ENCODE data around the gene ARHGEF10L.

The ARHGEF10L gene

DNA sequence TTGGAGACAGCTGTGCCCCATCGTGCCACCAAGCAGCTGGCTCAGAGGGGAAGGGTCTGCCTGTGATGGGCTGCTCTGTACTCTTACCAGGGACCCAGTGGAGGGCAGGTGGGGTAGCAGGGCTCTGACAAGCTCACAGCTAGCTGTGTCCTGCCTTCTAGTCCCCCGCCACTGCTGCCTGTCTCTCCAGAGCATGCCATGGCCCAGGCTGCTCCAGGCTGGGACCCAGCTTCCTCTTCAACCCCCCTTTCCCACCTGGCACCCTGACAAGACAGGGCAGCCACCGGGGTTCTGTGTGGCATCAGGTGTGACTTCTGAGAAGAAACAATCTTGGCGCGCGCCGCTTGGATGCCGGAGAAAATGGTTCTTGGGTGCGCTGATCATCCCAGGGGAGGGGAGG is 123.3 kb downstream of the ARHGEF10L start:
- no peak for DNase-seq

DNA sequence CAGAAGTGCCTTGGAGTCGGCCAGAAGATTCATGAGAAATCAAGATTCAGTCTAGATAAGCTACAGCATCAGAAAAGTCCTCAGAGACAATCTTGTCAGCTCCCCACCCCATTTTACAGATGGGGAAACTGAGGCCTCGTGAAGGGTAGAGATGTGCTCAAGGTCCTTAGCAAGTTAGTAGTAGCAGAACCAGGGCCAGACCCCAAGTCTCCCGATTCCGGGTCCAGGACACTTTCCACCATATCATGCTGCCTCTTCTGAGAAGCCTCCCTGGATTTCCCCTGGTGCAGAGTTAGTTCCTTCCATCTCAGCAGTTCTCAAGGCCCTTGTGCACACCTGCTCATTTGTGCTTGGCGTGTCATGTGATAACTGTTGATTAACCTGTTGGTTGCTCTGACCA is 124.1 kb downstream of the ARHGEF10L start:
- no peak for DNase-seq

GRCh38 chr1:17664322-17664721 is 124.8 kb downstream of the ARHGEF10L start:
- DNase-seq = no peak

DNA sequence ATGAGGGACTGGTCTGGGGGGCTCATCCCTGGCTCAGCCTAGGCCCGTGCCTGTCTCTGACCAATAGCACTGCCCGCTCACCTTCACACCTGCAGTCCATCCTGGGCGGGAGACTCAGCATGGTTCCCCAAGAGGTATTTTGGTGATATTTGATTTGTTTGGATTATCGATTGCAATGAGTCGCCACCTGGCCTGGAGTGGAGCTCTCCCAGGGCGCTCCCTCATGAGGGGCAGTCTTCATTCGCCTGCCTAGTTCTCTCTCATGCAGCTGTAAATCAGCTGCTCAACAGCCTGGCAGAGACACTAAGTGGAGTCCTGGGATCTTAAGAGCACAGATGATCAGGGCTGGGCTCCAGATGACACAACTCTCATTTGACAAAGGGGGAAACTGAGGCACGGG is 125.6 kb downstream of the ARHGEF10L start:
- DNase-seq = no peak

DNA sequence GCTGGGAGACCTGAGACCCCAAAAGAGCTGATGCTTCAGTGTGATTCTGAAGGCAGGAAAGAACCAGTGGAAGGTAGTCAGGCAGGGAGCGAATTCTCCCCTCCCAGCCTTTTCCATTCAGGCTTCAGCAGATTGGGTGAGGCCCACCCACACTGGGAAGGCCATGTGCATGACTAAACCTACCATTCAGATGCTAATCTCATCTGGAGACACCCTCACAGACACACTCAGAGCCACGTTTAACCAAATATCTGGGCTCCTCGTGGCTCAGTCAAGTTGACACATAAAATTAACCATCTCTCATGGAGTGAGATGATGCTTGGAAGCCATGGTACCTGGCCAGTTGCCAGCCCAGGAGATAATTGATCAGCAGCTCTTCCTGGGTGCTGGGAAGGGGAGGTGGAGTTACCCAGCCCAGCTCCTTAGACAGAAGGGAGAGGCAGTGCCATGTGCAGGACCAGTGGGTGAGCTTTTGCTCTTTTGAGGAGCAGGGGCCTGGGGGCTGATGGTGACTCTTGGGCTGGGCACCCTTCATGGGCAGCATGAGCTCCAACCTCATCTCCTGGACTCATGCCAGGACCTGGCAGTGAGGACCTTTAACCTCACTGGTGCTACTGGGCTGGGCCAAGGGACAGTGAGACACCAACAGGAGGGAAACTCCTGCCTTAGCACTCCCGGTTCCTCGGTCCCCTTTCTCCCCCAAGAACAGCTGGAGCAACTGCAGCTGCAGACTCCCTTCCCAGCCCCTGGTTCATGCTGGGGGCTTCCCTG is 126.6 kb downstream of the ARHGEF10L start:
- no peak for DNase-seq

DNA sequence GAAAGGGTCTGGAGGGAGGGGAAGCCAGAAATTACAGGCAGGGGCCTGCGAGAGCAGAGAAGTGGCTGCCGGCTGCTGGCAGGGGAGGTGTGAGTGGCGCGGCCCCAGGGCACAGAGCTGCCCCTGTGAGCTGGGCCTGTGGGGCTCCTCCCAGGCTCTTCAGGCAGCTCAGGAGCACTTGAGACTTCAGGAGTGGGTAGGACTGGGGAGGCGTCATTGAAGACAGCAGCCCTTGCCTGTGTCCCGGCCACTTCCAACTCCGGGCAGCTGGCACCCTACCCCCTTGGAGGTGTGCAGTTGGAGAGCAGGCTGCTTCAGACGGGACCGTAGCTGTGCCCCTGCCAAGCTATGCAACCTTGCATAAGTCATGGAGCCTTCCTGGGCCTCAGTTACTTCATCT is 128.1 kb downstream of the ARHGEF10L start:
- DNase-seq = no peak

DNA sequence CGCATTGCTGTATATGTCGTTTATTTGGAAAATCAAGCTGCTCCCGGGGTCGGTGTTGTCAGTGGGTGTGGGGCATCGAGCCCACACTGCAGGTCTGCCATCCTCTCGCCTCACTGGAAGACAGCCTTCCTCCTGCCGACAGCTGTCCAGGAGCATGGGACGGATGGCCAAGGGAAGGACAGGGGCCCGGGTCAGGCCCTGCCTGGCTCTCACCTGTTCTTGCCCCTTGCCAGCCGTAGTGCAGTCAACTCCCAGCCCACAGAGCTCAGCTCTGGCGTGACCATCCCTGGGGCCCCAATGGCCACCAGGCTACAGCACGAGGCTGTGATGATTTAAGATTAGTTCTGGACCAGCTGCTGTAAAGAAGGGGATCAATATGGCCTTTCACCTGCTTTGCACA is 128.7 kb downstream of the ARHGEF10L start:
- DNase-seq = no peak

GRCh38 chr1:17668624-17669175 is 129.2 kb downstream of the ARHGEF10L start:
- peak in 1 of 2 experiments; percentile 21 for DNase-seq

DNA sequence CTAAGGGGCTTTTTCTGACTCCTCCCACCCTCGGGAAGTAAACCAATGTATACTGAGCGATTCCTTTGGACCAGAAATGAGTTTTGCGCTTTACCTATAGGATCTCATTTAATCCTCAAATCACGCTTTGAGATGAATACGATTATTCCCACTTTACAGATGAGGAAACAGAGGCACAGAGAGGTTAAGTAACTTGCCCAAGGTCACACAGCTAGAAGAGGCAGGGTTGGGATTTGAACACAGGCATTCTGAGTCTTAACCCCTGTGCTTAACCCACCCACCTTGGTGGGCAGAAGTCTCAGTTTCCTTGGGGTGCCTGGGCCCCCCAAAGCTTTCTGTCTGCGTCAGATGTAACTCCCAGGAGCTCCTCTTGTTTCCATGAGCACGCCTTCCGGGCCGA is 129.8 kb downstream of the ARHGEF10L start:
- no peak for DNase-seq

DNA sequence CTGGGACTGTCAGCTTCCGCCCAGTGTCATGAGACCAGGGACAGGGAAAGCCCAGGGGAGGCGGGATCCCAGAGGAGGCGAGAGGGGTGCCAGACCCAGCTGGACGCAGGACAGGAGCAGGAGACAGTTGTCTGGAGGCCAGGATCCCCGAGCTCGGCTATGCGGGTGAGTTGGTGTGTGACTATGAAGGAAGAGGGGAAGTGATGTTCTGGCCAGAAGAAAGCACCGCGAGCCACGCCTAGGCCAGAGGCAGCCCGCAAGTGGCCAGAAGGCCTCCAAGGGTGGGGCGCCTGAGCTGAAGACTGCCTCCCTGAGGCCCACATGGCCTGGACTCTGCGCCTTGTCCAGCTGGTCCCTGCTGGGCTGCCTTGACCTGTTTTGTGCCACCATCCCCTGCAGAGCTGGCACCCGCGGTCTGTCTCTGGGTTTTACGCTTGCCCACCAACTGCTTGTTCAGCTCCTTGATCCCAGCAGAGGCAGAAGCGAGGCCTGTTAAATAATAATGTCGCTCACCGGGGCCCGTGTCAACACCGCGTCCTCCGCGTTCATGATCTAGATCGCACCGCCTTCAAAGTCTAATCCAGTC is 130.5 kb downstream of the ARHGEF10L start:
- no peak for DNase-seq

DNA sequence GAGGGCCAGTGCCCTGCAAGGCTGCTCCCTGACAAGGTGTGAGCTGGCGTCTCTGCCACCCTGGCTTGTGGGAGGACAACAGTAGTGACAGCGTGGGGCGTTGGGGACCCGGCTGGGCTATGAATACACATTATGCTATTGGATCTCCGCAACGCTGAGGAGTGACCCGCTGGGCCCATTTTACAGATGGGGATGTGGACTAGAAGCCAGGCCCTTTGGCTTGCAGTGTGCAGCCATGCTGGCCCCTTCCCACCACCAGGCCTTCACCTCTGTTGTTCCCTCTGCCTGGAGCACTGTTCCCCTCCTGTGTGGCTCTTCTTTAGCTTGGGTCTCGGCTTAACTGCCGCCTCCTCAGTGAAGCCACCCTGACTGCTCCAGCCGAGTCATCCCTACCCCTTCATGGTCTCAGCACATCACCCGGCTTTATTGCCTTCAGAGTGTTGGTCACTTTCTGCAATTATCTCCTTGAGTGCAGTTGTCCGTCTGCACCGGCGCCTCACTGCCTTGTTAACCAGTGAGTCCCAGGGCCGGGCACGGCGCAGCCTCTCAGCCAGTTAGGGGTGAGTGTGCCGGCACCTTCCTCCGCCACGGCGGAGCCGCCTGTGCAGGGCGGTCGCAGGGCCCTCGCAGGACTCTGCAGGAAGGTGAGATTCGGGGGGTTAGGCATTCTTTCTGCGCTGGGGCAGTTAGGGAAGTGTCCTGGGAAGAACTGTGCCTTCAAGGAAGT is 131.3 kb downstream of the ARHGEF10L start:
- no peak for DNase-seq

DNA sequence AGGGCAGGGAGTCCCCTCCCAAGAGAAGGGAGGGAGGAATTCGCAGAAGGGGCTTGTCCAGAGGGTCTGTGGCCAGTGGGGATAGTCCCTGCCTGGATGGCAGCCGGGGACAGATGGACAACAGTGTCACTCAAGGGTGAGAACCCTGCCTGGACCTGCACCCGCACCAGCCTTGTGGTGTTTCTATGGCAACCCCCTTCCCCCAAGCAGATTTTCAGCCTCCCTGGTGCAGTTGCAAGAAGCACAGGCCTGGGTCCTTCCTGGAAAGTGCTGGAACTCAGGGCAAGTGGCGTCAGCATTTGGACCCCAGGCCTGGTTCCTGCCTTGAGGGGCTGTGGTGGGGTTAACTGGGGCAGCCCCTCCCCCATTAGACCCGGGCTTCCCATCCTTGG is 131.8 kb downstream of the ARHGEF10L start:
- DNase-seq = no peak

GRCh38 chr1:17671741-17672140 is 132.2 kb downstream of the ARHGEF10L start:
- no peak for DNase-seq

- no peak for DNase-seq
Measured at GRCh38 chr1:17672226-17672625, 132.7 kb downstream of the ARHGEF10L start.

DNA sequence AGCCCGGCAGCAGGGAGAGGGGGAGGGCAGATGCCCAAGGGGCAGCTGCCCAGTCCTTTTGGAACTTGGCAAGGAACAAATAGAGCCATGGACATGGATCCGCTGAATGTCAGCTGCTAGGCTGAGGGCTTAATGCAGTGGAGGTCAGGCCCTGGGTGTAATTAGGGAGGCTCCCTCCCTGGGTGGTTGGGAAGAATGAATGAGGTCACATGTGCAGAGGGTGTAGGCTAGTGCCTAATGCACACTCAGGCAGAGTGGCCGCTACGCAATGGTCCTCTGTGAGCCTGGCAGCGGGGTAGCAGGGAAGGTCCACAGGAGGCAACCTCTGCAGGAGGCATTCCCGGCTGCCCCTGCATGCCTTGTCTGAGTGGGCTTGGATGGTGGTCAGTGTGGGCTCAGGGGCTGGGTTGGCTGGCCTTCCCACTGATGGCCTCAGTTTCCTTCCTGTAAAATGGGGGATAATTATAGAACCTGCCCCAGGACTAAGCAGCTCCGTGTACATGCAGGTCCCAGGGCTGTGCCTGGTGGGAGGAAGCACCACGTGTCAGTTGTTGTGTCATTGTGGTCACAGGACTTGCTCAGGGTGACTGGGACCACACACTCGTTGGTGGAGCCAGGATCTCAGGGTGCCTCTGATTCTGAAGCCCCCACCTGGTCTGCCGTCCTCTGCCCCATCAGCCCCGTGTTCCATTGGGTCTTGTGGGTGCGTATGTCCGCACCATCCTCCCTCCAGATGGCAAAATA is 134.0 kb downstream of the ARHGEF10L start:
- DNase-seq = no peak

- DNase-seq = no peak
Measured at GRCh38 chr1:17674726-17675500, 135.4 kb downstream of the ARHGEF10L start.

DNA sequence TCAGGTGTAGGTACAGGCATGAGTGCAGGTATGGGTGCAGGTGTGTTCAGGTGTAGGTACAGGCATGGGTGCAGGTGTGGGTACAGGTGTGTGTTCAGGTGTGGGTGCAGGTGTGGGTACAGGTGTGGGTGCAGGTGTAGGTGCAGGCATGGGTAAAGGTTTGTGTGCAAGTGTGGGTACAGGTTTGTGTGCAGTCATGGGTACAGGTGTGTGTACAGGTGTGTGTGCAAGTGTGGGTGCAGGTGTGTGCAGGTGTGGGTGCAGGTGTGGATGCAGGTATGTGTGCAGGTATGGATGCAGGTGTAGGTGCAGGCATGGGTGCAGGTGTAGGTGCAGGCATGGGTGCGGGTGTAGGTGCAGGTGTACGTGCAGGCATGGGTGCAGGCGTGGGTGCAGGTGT is 136.2 kb downstream of the ARHGEF10L start:
- no peak for DNase-seq

- no peak for DNase-seq
Measured at GRCh38 chr1:17676387-17677060, 137.0 kb downstream of the ARHGEF10L start.

DNA sequence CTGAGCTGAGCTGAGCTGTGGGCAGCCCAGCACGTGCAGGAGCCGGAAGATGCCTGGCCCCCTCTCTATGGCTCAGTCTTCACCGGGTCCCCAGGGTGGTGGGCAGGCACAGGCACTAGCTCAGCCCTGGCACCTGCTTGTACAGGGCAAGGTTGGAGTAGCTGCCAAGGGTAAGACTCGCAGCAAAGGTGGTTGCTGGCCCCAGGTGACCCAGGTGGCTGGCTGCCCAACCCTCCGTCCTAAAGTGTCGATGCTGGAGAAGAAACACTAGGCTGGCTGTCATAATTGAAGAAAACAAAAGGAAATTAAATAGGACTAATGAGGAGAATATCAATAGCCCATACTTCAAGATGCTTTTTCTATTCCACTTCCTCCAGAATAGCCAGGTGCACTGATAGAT is 138.5 kb downstream of the ARHGEF10L start:
- DNase-seq = no peak

DNA sequence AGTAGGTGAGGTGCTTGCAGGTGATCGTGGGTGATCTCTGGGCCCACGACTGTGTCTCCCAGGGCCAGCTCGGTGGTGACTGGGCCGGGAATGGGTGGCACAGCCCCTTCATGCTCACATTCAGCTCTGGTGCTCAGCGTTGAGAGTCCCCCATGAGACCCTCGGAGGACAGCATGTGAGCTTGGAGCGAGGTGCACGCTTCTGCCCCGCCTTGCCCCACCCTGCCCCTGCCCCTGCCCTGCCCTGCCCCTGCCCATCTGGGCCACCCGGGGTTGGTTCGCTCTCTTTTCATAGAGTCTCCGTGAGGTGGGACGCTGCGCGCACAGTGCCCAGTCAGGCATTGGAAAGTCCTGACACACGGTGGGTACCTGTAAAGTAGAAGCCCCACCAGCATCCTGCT is 140.4 kb downstream of the ARHGEF10L start:
- DNase-seq = no peak

- no peak for DNase-seq
Measured at GRCh38 chr1:17680308-17680707, 140.8 kb downstream of the ARHGEF10L start.

DNA sequence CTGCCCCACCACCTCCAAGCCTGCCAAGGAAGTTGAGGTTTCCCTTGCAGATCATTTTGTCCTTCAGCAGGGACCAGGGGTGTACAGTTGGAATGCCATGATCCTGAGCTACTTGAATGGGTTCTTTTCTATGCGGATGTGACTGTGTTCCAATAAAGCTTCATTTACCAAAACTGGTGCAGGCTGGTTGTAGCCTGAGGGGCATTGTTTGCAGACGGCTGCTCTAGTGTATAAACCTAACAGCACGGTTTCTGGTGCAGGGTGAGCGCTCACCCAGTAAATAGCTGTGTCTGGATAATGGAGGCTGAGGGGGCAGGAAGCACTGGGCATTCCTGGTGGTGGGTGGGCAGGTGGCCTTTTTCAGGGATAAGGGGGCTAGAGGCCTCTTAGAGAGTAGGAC is 142.9 kb downstream of the ARHGEF10L start:
- DNase-seq = no peak
